IMR-90 (cell line): ENCODE data around the gene HDAC6. TPM values are rescaled to one million over a fixed set of nuclear protein-coding genes. Genes with fewer than 3 reads are reported as not detected.

Experiments used
- ATAC-seq: fragments of 200-7000 bp; cut with Tn5 transposase; 2 replicates; pipeline ENCODE4 v1.9.1; 2020; ENCODE audit warnings: low read depth, mild to moderate bottlenecking, moderate library complexity
- BruUV-seq: library from RNA; stranded (reverse); fragments of 400-500 nt; replicated peaks from 2 replicates; lab custom pipeline; 2021; lab: Mats Ljungman, UMichigan
- CTCF ChIA-PET: fragments of 300-600 bp; formaldehyde crosslinking; extraction: SDS; loops from one replicate; lab custom pipeline; 2021; ENCODE audit warnings: antibody characterized with exemption; lab: Yijun Ruan, JAX
- POLR2A ChIA-PET: fragments of 300-600 bp; sonication (Branson Sonifier 250); formaldehyde crosslinking; loops from one replicate; lab custom pipeline; 2022; ENCODE audit warnings: antibody characterized with exemption; ENCODE audit not compliant: unreplicated experiment; lab: Charles Lee
- DNase-seq: peaks from one replicate; pipeline ENCODE4 v3.0.0; 2013
- H2AFZ ChIP-seq: replicated peaks from 2 replicates; pipeline ENCODE3; 2013; ENCODE audit warnings: low read length, mild to moderate bottlenecking; ENCODE audit not compliant: poor library complexity
- H2AK5ac ChIP-seq: 2 replicates; pipeline ENCODE4 v1.6.1; 2013; ENCODE audit warnings: low read depth, low read length, inconsistent platforms
- H2AK9ac ChIP-seq: replicated peaks from 2 replicates; pipeline ENCODE3; 2013; ENCODE audit warnings: mild to moderate bottlenecking, low read depth, low read length, moderate library complexity; ENCODE audit not compliant: poor library complexity
- H2BK120ac ChIP-seq: 2 replicates; pipeline ENCODE4 v1.6.1; 2013; ENCODE audit warnings: low read depth, low read length, inconsistent platforms
- H2BK15ac ChIP-seq: 3 replicates; pipeline ENCODE4 v1.6.1; 2013; ENCODE audit warnings: low read depth, low read length, inconsistent platforms
- H2BK20ac ChIP-seq: 2 replicates; pipeline ENCODE4 v1.6.1; 2013; ENCODE audit warnings: low read depth, mild to moderate bottlenecking, inconsistent platforms, low read length, moderate library complexity
- H2BK5ac ChIP-seq: 2 replicates; pipeline ENCODE4 v1.6.1; 2013; ENCODE audit warnings: mild to moderate bottlenecking, low read depth, low read length, inconsistent platforms; ENCODE audit not compliant: poor library complexity, severe bottlenecking
- H3K14ac ChIP-seq: replicated peaks from 2 replicates; pipeline ENCODE4 v1.6.1; 2013; ENCODE audit warnings: low read depth, low read length, inconsistent platforms
- H3K18ac ChIP-seq: 2 replicates; pipeline ENCODE4 v1.6.1; 2013; ENCODE audit warnings: low read depth, low read length, control low read depth
- H3K23ac ChIP-seq: 2 replicates; pipeline ENCODE4 v1.6.1; 2013; ENCODE audit warnings: low read depth, low read length, inconsistent platforms
- H3K27ac ChIP-seq: 2 replicates; pipeline ENCODE4 v1.5.1; 2013; ENCODE audit warnings: mild to moderate bottlenecking, control low read depth, low read length; ENCODE audit not compliant: insufficient read depth
- H3K27me3 ChIP-seq: 2 replicates; pipeline ENCODE4 v1.6.1; 2013; ENCODE audit warnings: low read length; ENCODE audit not compliant: control insufficient read depth, insufficient read depth
- H3K36me3 ChIP-seq: 2 replicates; pipeline ENCODE4 v1.6.1; 2013; ENCODE audit warnings: low read length, mixed read lengths; ENCODE audit not compliant: control insufficient read depth, insufficient read depth
- H3K4ac ChIP-seq: 2 replicates; pipeline ENCODE4 v1.6.1; 2013; ENCODE audit warnings: low read depth, low read length, inconsistent platforms
- H3K4me1 ChIP-seq: 2 replicates; pipeline ENCODE4 v1.6.1; 2013; ENCODE audit warnings: low read length, mixed read lengths; ENCODE audit not compliant: control insufficient read depth, insufficient read depth
- H3K4me2 ChIP-seq: 2 replicates; pipeline ENCODE4 v1.6.1; 2013; ENCODE audit warnings: low read depth, mild to moderate bottlenecking, control low read depth, low read length, moderate library complexity
- H3K4me3 ChIP-seq: 2 replicates; pipeline ENCODE4 v1.5.1; 2013; ENCODE audit warnings: low read depth, mild to moderate bottlenecking, control low read depth, low read length, moderate library complexity; ENCODE audit not compliant: insufficient read depth
- H3K56ac ChIP-seq: 2 replicates; pipeline ENCODE4 v1.6.1; 2013; ENCODE audit warnings: low read length, inconsistent platforms; ENCODE audit not compliant: insufficient read depth; ENCODE audit errors: extremely low read depth
- H3K79me1 ChIP-seq, 2 experiments: 2 replicates each; pipeline ENCODE4 v1.6.1; 2013; ENCODE audit warnings: low read length in 2 of 2, inconsistent platforms in 1 of 2, low read depth in 1 of 2
- H3K9ac ChIP-seq: 2 replicates; pipeline ENCODE4 v1.6.1; 2013; ENCODE audit warnings: low read depth, low read length, control low read depth
- H3K9me1 ChIP-seq: 2 replicates; pipeline ENCODE4 v1.6.1; 2013; ENCODE audit warnings: low read length, inconsistent platforms; ENCODE audit not compliant: insufficient read depth
- H3K9me3 ChIP-seq: 2 replicates; pipeline ENCODE4 v1.6.1; 2013; ENCODE audit warnings: low read length; ENCODE audit not compliant: control insufficient read depth, insufficient read depth
- H4K20me1 ChIP-seq: 2 replicates; pipeline ENCODE4 v1.6.1; 2013; ENCODE audit warnings: low read length, inconsistent platforms; ENCODE audit not compliant: insufficient read depth
- H4K5ac ChIP-seq: 2 replicates; pipeline ENCODE4 v1.6.1; 2013; ENCODE audit warnings: mild to moderate bottlenecking, low read depth, low read length, control low read depth
- H4K8ac ChIP-seq, 2 experiments: 2 replicates each; pipeline ENCODE4 v1.6.1; 2013; ENCODE audit warnings: low read depth in 2 of 2, low read length in 2 of 2, control low read depth in 1 of 2, inconsistent platforms in 1 of 2
- H4K91ac ChIP-seq: 2 replicates; pipeline ENCODE4 v1.6.1; 2013; ENCODE audit warnings: low read depth, low read length, inconsistent platforms; ENCODE audit not compliant: insufficient read depth
- BHLHE40 ChIP-seq: fragments of 150-350 bp; IDR thresholded peaks from 2 replicates; pipeline ENCODE4 v1.6.1; 2016; ENCODE audit warnings: mild to moderate bottlenecking, low read depth, low read length
- CEBPB ChIP-seq: IDR thresholded peaks from 2 replicates; pipeline ENCODE4 v1.6.1; 2012; ENCODE audit warnings: low read depth, low read length, improper control_type of control experiment
- CHD1 ChIP-seq: IDR thresholded peaks from 2 replicates; pipeline ENCODE4 v1.6.1; 2012; ENCODE audit warnings: low read depth, low read length, improper control_type of control experiment
- FOS ChIP-seq: fragments of 150-350 bp; IDR thresholded peaks from 2 replicates; pipeline ENCODE4 v1.6.1; 2016; ENCODE audit warnings: low read depth, low read length
- MAFK ChIP-seq: IDR thresholded peaks from 2 replicates; pipeline ENCODE4 v1.6.1; 2012; ENCODE audit warnings: low read depth, low read length, improper control_type of control experiment
- MAZ ChIP-seq: IDR thresholded peaks from 2 replicates; pipeline ENCODE4 v1.6.1; 2012; ENCODE audit warnings: low read depth, mild to moderate bottlenecking, low read length, improper control_type of control experiment, moderate library complexity, borderline replicate concordance
- MXI1 ChIP-seq: IDR thresholded peaks from 2 replicates; pipeline ENCODE4 v1.6.1; 2012; ENCODE audit warnings: low read depth, mild to moderate bottlenecking, low read length, moderate library complexity, borderline replicate concordance
- NFE2L2 ChIP-seq: fragments of 150-350 bp; IDR thresholded peaks from 2 replicates; pipeline ENCODE4 v1.6.1; 2016; ENCODE audit warnings: low read depth, mild to moderate bottlenecking, low read length
- POLR2A ChIP-seq: IDR thresholded peaks from 2 replicates; pipeline ENCODE4 v1.6.1; 2012; ENCODE audit warnings: mild to moderate bottlenecking, low read depth, low read length
- RAD21 ChIP-seq: IDR thresholded peaks from 2 replicates; pipeline ENCODE4 v1.6.1; 2012; ENCODE audit warnings: low read length, improper control_type of control experiment
- RCOR1 ChIP-seq: IDR thresholded peaks from 2 replicates; pipeline ENCODE4 v1.6.1; 2012; ENCODE audit warnings: mild to moderate bottlenecking, low read length, improper control_type of control experiment; ENCODE audit not compliant: insufficient replicate concordance
- RFX5 ChIP-seq: IDR thresholded peaks from 2 replicates; pipeline ENCODE4 v1.8.0; 2012; ENCODE audit warnings: low read depth, mild to moderate bottlenecking, low read length, moderate library complexity
- SMC3 ChIP-seq: fragments of 150-350 bp; IDR thresholded peaks from 2 replicates; pipeline ENCODE4 v1.6.1; 2016; ENCODE audit warnings: low read depth, mild to moderate bottlenecking, antibody characterized with exemption, low read length, moderate library complexity
- WGBS, 2 experiments: methylation state at CpG; one replicate each; pipeline versions ENCODE4 v1.1.5 to v1.1.7; 2013; ENCODE audit warnings: missing lambda C conversion rate in 2 of 2; ENCODE audit not compliant: insufficient read length in 1 of 2; ENCODE audit errors: extremely low coverage in 2 of 2; 5-methylcytosine and 5-hydroxymethylcytosine counted together
- dilution Hi-C: fragments of 300-500 bp; cut with HindIII; formaldehyde crosslinking; loops from one replicate; pipeline ENCODE4 v1.14.3; 2018; ENCODE audit warnings: low sequenced_read_pairs; ENCODE audit not compliant: unreplicated experiment
- in situ Hi-C: fragments of 300-500 bp; cut with MboI; formaldehyde crosslinking; loops from 3 replicates; pipeline ENCODE4 v1.14.3; 2019; ENCODE audit warnings: low sequenced_read_pairs, inconsistent platforms, mixed read lengths
- intact Hi-C: fragments of 100-400 bp; cut with micrococcal nuclease; formaldehyde crosslinking; loops from 2 replicates; pipeline ENCODE4 v1.10.0; 2022
- polyA plus RNA-seq, 3 experiments: library from polyadenylated mRNA; depleted of rRNA; stranded (reverse); fragments of >200 nt; gene quantifications; 2 replicates each; pipeline ENCODE4 v1.2.3, GENCODE V29; 2012; ENCODE audit warnings: low replicate concordance in 1 of 3
- total RNA-seq: library from RNA; depleted of rRNA; stranded (reverse); fragments of >200 nt; gene quantifications from 2 replicates; pipeline ENCODE4 v1.2.3, GENCODE V29; 2012
- TF ChIP-seq, protein P1 (sequence below): conservative IDR thresholded peaks from 2 replicates; pipeline ENCODE4 v1.5.1; 2012; ENCODE audit warnings: mild to moderate bottlenecking, low read depth, low read length, improper control_type of control experiment
- TF ChIP-seq, protein P2 (sequence below): fragments of 150-350 bp; IDR thresholded peaks from 2 replicates; pipeline ENCODE4 v1.6.1; 2016; ENCODE audit warnings: low read depth, mild to moderate bottlenecking, low read length, moderate library complexity, borderline replicate concordance
- TF ChIP-seq, protein P3 (sequence below): fragments of 150-350 bp; IDR thresholded peaks from 2 replicates; pipeline ENCODE4 v1.6.1; 2017; ENCODE audit warnings: mild to moderate bottlenecking, antibody characterized with exemption, low read length, low read depth

The HDAC6 gene
- total and polyA plus RNA-seq, 2 of the 4 experiments (the other 2 are of a cell fraction): 16.8 to 26.3 TPM

DNA sequence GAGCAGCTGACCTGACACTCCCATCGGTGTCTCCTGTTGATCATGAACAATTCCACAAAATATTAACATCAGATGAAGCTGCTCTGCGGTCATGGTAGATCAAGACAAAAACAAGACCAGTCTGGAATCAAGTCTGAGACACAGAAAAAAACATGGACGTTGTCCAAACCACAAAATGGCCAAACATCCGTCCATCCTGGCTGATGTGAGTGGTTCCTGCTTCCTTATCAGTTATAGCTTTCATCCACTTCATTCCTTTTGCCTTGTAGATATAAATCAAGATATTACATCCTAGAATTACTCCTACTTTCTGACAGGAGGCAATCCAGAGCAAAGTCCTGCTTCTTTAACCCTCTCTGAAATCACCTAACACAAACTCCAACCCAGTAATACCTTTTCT, 62.3 kb downstream of the HDAC6 start:
- Histone ChIP-seq H4K91ac (no peak overlapping the region), H2AFZ (no peak overlapping the region), H2AK9ac (no peak overlapping the region), H3K14ac (no peak overlapping the region), H3K27me3 (no peaks in the 10 kb centered on the region), H3K36me3 (no peaks in the 10 kb centered on the region), H2BK120ac (no peak overlapping the region), H3K23ac (no peak overlapping the region), H4K8ac (no peak overlapping the region), H3K56ac (no peak overlapping the region), H3K79me1 (no peaks in the 10 kb centered on the region), H3K9me3 (no peaks in the 10 kb centered on the region), H3K4me3 (no peak overlapping the region), H3K4ac (no peak overlapping the region), H3K9ac (no peak overlapping the region), H3K27ac (no peak overlapping the region), H4K20me1 (no peaks in the 10 kb centered on the region), H3K4me2 (no peak overlapping the region), H2BK5ac (no peak overlapping the region), H3K18ac (no peak overlapping the region), H2AK5ac (no peak overlapping the region), H2BK15ac (no peak overlapping the region), H3K4me1 (no peaks in the 10 kb centered on the region), H2BK20ac (no peak overlapping the region), H3K9me1 (peaks cover 5% of the 10 kb centered on the region), H4K5ac (no peak overlapping the region)
- intact Hi-C loops (no loop called here), dilution Hi-C loops (no loop called here), in situ Hi-C loops (no loop called here)
- BruUV-seq: no TSS peak
- TF ChIP-seq POLR2A (no peak), CEBPB (no peak), SMC3 (no peak), FOS (no peak), CHD1 (no peak), MAZ (no peak), NFE2L2 (no peak), RAD21 (no peak), BHLHE40 (no peak), RFX5 (no peak), RCOR1 (no peak), MAFK (no peak), MXI1 (no peak)
- TF ChIP-seq, protein P1, sequence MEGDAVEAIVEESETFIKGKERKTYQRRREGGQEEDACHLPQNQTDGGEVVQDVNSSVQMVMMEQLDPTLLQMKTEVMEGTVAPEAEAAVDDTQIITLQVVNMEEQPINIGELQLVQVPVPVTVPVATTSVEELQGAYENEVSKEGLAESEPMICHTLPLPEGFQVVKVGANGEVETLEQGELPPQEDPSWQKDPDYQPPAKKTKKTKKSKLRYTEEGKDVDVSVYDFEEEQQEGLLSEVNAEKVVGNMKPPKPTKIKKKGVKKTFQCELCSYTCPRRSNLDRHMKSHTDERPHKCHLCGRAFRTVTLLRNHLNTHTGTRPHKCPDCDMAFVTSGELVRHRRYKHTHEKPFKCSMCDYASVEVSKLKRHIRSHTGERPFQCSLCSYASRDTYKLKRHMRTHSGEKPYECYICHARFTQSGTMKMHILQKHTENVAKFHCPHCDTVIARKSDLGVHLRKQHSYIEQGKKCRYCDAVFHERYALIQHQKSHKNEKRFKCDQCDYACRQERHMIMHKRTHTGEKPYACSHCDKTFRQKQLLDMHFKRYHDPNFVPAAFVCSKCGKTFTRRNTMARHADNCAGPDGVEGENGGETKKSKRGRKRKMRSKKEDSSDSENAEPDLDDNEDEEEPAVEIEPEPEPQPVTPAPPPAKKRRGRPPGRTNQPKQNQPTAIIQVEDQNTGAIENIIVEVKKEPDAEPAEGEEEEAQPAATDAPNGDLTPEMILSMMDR: no peak
- TF ChIP-seq, protein P2, sequence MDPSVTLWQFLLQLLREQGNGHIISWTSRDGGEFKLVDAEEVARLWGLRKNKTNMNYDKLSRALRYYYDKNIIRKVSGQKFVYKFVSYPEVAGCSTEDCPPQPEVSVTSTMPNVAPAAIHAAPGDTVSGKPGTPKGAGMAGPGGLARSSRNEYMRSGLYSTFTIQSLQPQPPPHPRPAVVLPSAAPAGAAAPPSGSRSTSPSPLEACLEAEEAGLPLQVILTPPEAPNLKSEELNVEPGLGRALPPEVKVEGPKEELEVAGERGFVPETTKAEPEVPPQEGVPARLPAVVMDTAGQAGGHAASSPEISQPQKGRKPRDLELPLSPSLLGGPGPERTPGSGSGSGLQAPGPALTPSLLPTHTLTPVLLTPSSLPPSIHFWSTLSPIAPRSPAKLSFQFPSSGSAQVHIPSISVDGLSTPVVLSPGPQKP: no peak
- TF ChIP-seq, protein P3, sequence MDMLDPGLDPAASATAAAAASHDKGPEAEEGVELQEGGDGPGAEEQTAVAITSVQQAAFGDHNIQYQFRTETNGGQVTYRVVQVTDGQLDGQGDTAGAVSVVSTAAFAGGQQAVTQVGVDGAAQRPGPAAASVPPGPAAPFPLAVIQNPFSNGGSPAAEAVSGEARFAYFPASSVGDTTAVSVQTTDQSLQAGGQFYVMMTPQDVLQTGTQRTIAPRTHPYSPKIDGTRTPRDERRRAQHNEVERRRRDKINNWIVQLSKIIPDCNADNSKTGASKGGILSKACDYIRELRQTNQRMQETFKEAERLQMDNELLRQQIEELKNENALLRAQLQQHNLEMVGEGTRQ: no peak
- 20% methylated on average over 1 of the region's 4 CpGs; no CpG with 5 or more reads in 1 of the 2 experiments for WGBS, 2 experiments
- DNase-seq: peak; percentile 62
- ATAC-seq: peak; percentile 62
- POLR2A ChIA-PET: no interaction called here
- CTCF ChIA-PET: no interaction called here
